Mesendoderm (in vitro differentiated cells): ENCODE results near the gene ARRB1.

Experiments
- DNase-seq: peaks from one replicate; pipeline ENCODE4 v3.0.0; 2013
- H2AK5ac ChIP-seq: 2 replicates; pipeline ENCODE4 v1.6.1; 2013; ENCODE audit warnings: low read length, inconsistent platforms
- H2BK120ac ChIP-seq: 2 replicates; pipeline ENCODE4 v1.6.1; 2013; ENCODE audit warnings: low read depth, mild to moderate bottlenecking, low read length, moderate library complexity, mixed read lengths
- H2BK15ac ChIP-seq: replicated peaks from 2 replicates; pipeline ENCODE4 v1.6.1; 2013; ENCODE audit warnings: low read depth, mild to moderate bottlenecking, moderate library complexity
- H2BK5ac ChIP-seq: 2 replicates; pipeline ENCODE4 v1.6.1; 2013; ENCODE audit warnings: low read length, inconsistent platforms
- H3K18ac ChIP-seq: 2 replicates; pipeline ENCODE4 v1.6.1; 2013; ENCODE audit warnings: mild to moderate bottlenecking, low read length, mixed read lengths
- H3K23ac ChIP-seq: one replicate; pipeline ENCODE4 v1.6.1; 2013; ENCODE audit warnings: low read length
- H3K27ac ChIP-seq: 2 replicates; pipeline ENCODE4 v1.5.1; 2013; ENCODE audit warnings: low read depth, mild to moderate bottlenecking, inconsistent platforms, low read length, moderate library complexity
- H3K27me3 ChIP-seq: 2 replicates; pipeline ENCODE4 v1.6.1; 2013; ENCODE audit warnings: low read length, control low read depth, mild to moderate bottlenecking, inconsistent platforms; ENCODE audit not compliant: insufficient read depth, poor library complexity
- H3K36me3 ChIP-seq: 2 replicates; pipeline ENCODE4 v1.6.1; 2013; ENCODE audit warnings: low read length, inconsistent platforms; ENCODE audit not compliant: control insufficient read depth, insufficient read depth
- H3K4ac ChIP-seq: one replicate; pipeline ENCODE4 v1.6.1; 2013; ENCODE audit warnings: low read depth, mild to moderate bottlenecking, low read length, moderate library complexity
- H3K4me1 ChIP-seq: 2 replicates; pipeline ENCODE4 v1.6.1; 2013; ENCODE audit warnings: low read depth, low read length, inconsistent platforms; ENCODE audit not compliant: control insufficient read depth
- H3K4me2 ChIP-seq: 2 replicates; pipeline ENCODE4 v1.6.1; 2013; ENCODE audit warnings: low read length
- H3K4me3 ChIP-seq: 2 replicates; pipeline ENCODE4 v1.5.1; 2013; ENCODE audit warnings: mild to moderate bottlenecking, low read length
- H3K56ac ChIP-seq: one replicate; pipeline ENCODE4 v1.6.1; 2013; ENCODE audit warnings: low read length
- H3K79me1 ChIP-seq: 2 replicates; pipeline ENCODE4 v1.6.1; 2013; ENCODE audit warnings: low read length, inconsistent platforms
- H3K79me2 ChIP-seq: 2 replicates; pipeline ENCODE4 v1.6.1; 2013; ENCODE audit warnings: mild to moderate bottlenecking, low read length; ENCODE audit not compliant: control insufficient read depth, insufficient read depth
- H3K9ac ChIP-seq: 2 replicates; pipeline ENCODE4 v1.6.1; 2013; ENCODE audit warnings: low read length, inconsistent platforms
- H4K5ac ChIP-seq: one replicate; pipeline ENCODE4 v1.6.1; 2013; ENCODE audit warnings: low read length
- H4K8ac ChIP-seq: one replicate; pipeline ENCODE4 v1.6.1; 2013; ENCODE audit warnings: low read depth, mild to moderate bottlenecking, control low read depth, low read length, moderate library complexity
- WGBS: extraction: QIAGEN DNeasy Blood & Tissue Kit; methylation state at CpG from one replicate; pipeline ENCODE4 v1.1.7; 2013; ENCODE audit warnings: low lambda C conversion rate, missing lambda C conversion rate; ENCODE audit not compliant: insufficient coverage; ENCODE audit errors: extremely low coverage; 5-methylcytosine and 5-hydroxymethylcytosine counted together

ARRB1 gene

DNA sequence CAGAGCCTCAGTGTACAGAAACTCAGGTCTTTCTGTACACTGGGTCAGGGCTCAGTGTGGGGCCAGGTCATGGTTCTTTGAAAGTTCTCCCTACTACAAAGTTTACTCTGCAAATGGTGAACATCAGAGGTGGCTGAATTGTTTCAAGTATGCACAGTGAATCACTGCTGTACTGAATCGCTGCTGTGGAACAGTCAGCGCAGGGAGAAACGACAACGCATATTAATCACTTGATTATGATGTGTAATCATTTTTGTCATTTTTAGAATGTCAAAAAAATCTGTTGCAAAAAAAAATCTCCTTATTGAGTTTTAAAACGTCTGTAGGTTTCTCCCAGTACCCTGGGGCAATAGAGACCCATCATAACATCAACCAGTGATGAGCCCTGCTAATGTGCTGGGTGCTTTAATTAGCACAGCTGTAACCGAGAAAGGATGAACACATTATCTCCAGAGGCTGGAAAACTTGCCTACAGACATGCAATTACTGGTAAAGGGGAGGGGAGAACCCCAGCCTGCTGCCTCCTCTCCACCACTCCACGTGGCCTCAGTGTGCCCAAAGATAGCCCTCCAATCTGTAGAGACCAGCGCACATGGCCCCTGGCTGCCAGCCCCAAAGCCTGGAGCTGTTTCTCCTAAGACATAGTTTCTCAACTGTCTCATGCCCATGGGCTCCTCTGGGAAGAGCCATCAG lies 12.8 kb downstream of the ARRB1 start:
- peaks cover 49% of the 10 kb centered on the region for H3K4me1 ChIP-seq
- peak overlapping the region; percentile 18 for H3K9ac ChIP-seq
- H3K56ac ChIP-seq: peak overlapping the region; percentile 92
- H2BK15ac ChIP-seq: no peak overlapping the region
- H3K18ac ChIP-seq: peak overlapping the region; percentile 71
- peaks cover 46% of the 10 kb centered on the region for H3K79me2 ChIP-seq
- H2BK5ac ChIP-seq: no peak overlapping the region
- H3K79me1 ChIP-seq: peaks cover 38% of the 10 kb centered on the region
- H3K23ac ChIP-seq: no peak overlapping the region
- whole genome bisulfite sequencing: no CpG with 5 or more reads among the region's 8 CpGs
- no peak overlapping the region for H3K4me3 ChIP-seq
- peak overlapping the region; percentile 24 for H3K4ac ChIP-seq
- H2BK120ac ChIP-seq: no peak overlapping the region
- H3K27ac ChIP-seq: peak overlapping the region; percentile 58
- no peaks in the 10 kb centered on the region for H3K27me3 ChIP-seq
- no peak overlapping the region for H4K8ac ChIP-seq
- H3K4me2 ChIP-seq: no peak overlapping the region
- no peak overlapping the region for H4K5ac ChIP-seq
- peak overlapping the region; percentile 98 for H2AK5ac ChIP-seq
- no peaks in the 10 kb centered on the region for H3K36me3 ChIP-seq
- DNase-seq: no peak

- H3K9ac ChIP-seq: peak overlapping the region; percentile 37
- no peak overlapping the region for H3K4me3 ChIP-seq
- WGBS: no CpG with 5 or more reads among the region's 6 CpGs
- no peak overlapping the region for H2BK15ac ChIP-seq
- no peak overlapping the region for H2BK120ac ChIP-seq
- peak overlapping the region; percentile 72 for H3K56ac ChIP-seq
- H3K4me2 ChIP-seq: no peak overlapping the region
- H2AK5ac ChIP-seq: no peak overlapping the region
- no peak overlapping the region for H4K5ac ChIP-seq
- no peaks in the 10 kb centered on the region for H3K27me3 ChIP-seq
- H3K79me2 ChIP-seq: peaks cover 38% of the 10 kb centered on the region
- H3K79me1 ChIP-seq: peaks cover 33% of the 10 kb centered on the region
- peak overlapping the region; percentile 54 for H3K18ac ChIP-seq
- peak overlapping the region; percentile 63 for H3K27ac ChIP-seq
- no peak overlapping the region for H3K23ac ChIP-seq
- DNase-seq: no peak
- H4K8ac ChIP-seq: no peak overlapping the region
- H3K36me3 ChIP-seq: no peaks in the 10 kb centered on the region
- peaks cover 42% of the 10 kb centered on the region for H3K4me1 ChIP-seq
- H3K4ac ChIP-seq: no peak overlapping the region
- H2BK5ac ChIP-seq: peak overlapping the region; percentile 27
Observed at GRCh38 chr11:75337195-75337654, 14.2 kb downstream of the ARRB1 start.

GRCh38 chr11:75334976-75335375 lies 16.5 kb downstream of the ARRB1 start:
- Histone ChIP-seq H3K4me2 (no peak overlapping the region), H3K56ac (peak overlapping the region; percentile 82), H2AK5ac (no peak overlapping the region), H3K4me3 (no peak overlapping the region), H3K4ac (no peak overlapping the region), H2BK5ac (no peak overlapping the region), H3K79me1 (peaks cover 26% of the 10 kb centered on the region), H2BK120ac (no peak overlapping the region), H2BK15ac (no peak overlapping the region), H3K4me1 (peaks cover 29% of the 10 kb centered on the region), H3K9ac (peak overlapping the region; percentile 52), H3K23ac (no peak overlapping the region), H3K36me3 (no peaks in the 10 kb centered on the region), H4K8ac (no peak overlapping the region), H4K5ac (no peak overlapping the region), H3K27ac (peak overlapping the region; percentile 81), H3K27me3 (no peaks in the 10 kb centered on the region), H3K79me2 (peaks cover 28% of the 10 kb centered on the region), H3K18ac (peak overlapping the region; percentile 13)
- DNase-seq: peak; percentile 92
- no CpG with 5 or more reads among the region's 11 CpGs for WGBS

GRCh38 chr11:75334402-75334891 lies 17.0 kb downstream of the ARRB1 start:
- Histone ChIP-seq H2BK15ac (no peak overlapping the region), H4K5ac (no peak overlapping the region), H3K27ac (peak overlapping the region; percentile 81), H3K4ac (peak overlapping the region; percentile 41), H3K23ac (no peak overlapping the region), H2BK120ac (peak overlapping the region; percentile 83), H3K79me1 (peaks cover 25% of the 10 kb centered on the region), H4K8ac (no peak overlapping the region), H3K9ac (peak overlapping the region; percentile 52), H3K27me3 (no peaks in the 10 kb centered on the region), H3K4me2 (no peak overlapping the region), H2BK5ac (peak overlapping the region; percentile 87), H3K4me1 (peaks cover 30% of the 10 kb centered on the region), H3K4me3 (no peak overlapping the region), H3K79me2 (peaks cover 26% of the 10 kb centered on the region), H3K18ac (peak overlapping the region; percentile 11), H3K36me3 (no peaks in the 10 kb centered on the region), H3K56ac (peak overlapping the region; percentile 82), H2AK5ac (no peak overlapping the region)
- peak; percentile 67 for DNase-seq
- no CpG with 5 or more reads among the region's 2 CpGs for WGBS

DNA sequence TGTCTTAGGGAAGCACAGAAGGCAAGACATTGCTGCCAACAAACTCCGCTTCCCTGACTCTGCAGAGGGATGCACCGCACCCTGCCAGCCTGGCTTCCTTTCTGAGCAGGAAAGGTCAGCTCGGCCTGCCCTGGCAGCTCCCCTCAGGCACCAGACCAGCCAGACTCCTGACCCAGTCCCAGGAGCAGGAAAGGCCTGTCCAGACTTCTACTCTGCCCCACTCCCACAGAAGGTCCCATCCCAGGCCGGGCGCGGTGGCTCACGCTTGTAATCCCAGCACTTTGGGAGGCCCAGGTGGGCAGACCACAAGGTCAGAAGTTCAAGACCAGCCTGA lies 17.7 kb downstream of the ARRB1 start:
- no peak overlapping the region for H4K5ac ChIP-seq
- H3K4me1 ChIP-seq: peaks cover 31% of the 10 kb centered on the region
- peak overlapping the region; percentile 30 for H2BK5ac ChIP-seq
- H3K18ac ChIP-seq: peak overlapping the region; percentile 11
- no peak overlapping the region for H3K4ac ChIP-seq
- WGBS: no CpG with 5 or more reads among the region's 7 CpGs
- H3K79me2 ChIP-seq: peaks cover 23% of the 10 kb centered on the region
- no peaks in the 10 kb centered on the region for H3K36me3 ChIP-seq
- H4K8ac ChIP-seq: peak overlapping the region; percentile 13
- peak overlapping the region; percentile 81 for H3K27ac ChIP-seq
- no peak for DNase-seq
- no peak overlapping the region for H3K4me3 ChIP-seq
- H3K27me3 ChIP-seq: no peaks in the 10 kb centered on the region
- no peak overlapping the region for H3K23ac ChIP-seq
- peak overlapping the region; percentile 77 for H3K56ac ChIP-seq
- H2AK5ac ChIP-seq: peak overlapping the region; percentile 70
- peak overlapping the region; percentile 41 for H3K9ac ChIP-seq
- no peak overlapping the region for H2BK120ac ChIP-seq
- no peak overlapping the region for H3K4me2 ChIP-seq
- peaks cover 23% of the 10 kb centered on the region for H3K79me1 ChIP-seq
- no peak overlapping the region for H2BK15ac ChIP-seq
